Gastroesophageal sphincter (tissue), 3 donors: ENCODE results near the gene MUC6.

Experiments
- EP300 ChIP-seq: sonication (generic); formaldehyde crosslinking; IDR thresholded peaks from one replicate; pipeline ENCODE4 v1.6.1; 2017; ENCODE audit warnings: antibody characterized with exemption, mild to moderate bottlenecking
- POLR2A ChIP-seq, 2 donors: fragments of 450-650 bp; IDR thresholded peaks; one replicate each; pipeline ENCODE4 v1.6.1; 2017; ENCODE audit warnings: antibody characterized with exemption in 2 of 2, mild to moderate bottlenecking in 2 of 2, moderate library complexity in 1 of 2
- POLR2AphosphoS5 ChIP-seq: sonication (generic); formaldehyde crosslinking; IDR thresholded peaks from one replicate; pipeline ENCODE4 v1.6.1; 2017; ENCODE audit warnings: antibody characterized with exemption
- TF ChIP-seq, protein P1 (sequence below), 4 experiments: fragments of 200-600 bp in 2 of 4; fragments of 450-650 bp in 2 of 4; sonication (generic) in 1 of 4; IDR thresholded peaks; one replicate each; pipeline ENCODE4 v1.5.1; 2017 to 2019; ENCODE audit warnings: antibody characterized with exemption in 4 of 4, mild to moderate bottlenecking in 2 of 4, moderate library complexity in 2 of 4

DNA sequence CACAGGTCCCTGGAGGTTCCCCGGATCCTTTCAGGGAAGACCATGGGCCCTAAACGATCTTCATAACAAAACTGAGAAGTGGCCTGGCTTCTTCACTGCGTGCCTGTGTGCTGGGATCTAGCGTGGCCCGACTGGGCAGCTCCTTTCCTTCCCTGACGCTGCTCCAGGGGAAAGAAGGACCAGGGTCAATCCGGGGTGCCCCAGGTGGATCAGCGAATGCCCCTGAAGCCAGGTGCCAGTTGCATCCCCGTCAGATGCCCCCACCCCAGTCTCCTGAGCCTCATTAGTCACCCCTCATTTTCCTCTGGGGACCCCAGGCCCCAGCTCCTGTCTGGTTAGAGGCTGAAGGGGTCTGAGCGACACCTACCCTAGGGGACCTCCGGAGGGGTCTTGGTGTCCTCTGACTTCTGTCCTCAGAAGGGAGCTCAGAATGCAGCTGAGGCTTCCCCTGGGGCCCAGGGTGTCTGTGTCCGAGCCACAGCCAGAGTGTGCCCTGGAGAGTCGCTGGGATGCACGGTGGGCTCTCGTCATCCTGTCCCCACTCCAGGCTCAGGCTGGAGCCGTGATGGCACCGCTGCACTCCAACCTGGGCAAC is 18.7 kb upstream of the MUC6 start:
- TF ChIP-seq, protein P1, sequence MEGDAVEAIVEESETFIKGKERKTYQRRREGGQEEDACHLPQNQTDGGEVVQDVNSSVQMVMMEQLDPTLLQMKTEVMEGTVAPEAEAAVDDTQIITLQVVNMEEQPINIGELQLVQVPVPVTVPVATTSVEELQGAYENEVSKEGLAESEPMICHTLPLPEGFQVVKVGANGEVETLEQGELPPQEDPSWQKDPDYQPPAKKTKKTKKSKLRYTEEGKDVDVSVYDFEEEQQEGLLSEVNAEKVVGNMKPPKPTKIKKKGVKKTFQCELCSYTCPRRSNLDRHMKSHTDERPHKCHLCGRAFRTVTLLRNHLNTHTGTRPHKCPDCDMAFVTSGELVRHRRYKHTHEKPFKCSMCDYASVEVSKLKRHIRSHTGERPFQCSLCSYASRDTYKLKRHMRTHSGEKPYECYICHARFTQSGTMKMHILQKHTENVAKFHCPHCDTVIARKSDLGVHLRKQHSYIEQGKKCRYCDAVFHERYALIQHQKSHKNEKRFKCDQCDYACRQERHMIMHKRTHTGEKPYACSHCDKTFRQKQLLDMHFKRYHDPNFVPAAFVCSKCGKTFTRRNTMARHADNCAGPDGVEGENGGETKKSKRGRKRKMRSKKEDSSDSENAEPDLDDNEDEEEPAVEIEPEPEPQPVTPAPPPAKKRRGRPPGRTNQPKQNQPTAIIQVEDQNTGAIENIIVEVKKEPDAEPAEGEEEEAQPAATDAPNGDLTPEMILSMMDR (IDR thresholded peaks at IDR 0.05) = no peak
- TF ChIP-seq POLR2AphosphoS5 = no peak
- no peak for TF ChIP-seq POLR2A (IDR thresholded peaks at IDR 0.05)
- no peak for TF ChIP-seq EP300
